ENCODE data around the gene CAMTA1.

The CAMTA1 gene

DNA sequence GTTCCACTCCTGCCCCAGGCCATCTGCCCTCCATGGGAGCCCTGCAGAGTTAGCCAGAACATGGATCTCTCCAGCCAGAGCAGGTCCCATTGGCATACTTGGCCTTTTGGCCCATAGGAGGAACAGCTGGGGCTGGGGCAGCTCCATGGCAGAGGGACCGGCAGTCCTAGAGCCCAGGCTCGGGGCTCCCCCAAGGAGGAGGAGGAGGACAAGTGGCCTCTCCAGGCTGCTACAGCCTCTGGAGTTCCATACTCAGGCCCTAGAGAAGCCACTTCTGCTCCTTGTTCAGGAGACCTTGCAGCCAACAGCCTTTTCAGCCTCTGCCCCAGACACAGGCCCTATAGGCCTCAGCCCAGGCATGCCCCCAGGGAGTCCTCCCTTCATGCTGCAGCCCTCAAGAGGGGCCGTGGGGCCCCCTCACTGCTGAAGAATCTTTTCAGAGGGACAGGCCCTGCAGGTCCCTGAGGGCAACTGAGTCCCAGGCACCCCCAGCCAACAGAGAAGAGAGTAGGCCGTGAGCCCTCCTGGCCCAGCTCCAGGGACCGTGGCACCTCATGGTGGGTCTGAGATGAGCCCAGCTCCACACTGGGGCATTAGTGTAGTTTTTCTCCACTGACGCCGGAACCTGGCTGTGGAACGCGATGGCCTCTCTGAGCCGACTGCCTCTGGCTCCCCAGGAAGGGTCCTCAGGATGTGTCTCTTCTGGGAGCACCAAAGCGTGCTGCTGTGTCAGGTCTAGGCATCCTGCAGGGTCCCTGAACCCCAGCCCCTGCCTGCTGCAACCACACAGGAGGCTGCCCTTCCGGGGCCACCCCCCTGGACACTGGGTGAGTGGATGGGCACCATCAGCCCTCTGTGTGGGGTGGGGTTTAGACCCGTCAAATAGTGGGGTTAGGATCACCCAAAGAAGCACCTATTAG is 688.2 kb downstream of the CAMTA1 start:
- no peak for DNase-seq

DNA sequence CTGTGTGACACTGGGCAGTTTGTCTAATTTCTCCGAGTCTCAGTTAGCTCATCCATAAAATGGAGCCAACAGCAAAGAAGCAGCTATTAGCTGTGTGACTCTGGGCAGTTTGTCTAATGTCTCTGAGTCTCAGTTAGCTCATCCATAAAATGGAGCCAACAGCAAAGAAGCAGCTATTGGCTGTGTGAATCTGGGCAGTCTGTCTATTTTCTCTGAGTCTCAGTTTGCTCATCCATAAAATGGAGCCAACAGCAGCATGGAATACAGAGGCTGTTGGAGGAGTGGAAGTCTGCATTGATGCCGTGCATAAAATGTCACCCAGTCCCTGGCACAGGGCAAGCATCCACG is 688.9 kb downstream of the CAMTA1 start:
- no peak for DNase-seq

DNA sequence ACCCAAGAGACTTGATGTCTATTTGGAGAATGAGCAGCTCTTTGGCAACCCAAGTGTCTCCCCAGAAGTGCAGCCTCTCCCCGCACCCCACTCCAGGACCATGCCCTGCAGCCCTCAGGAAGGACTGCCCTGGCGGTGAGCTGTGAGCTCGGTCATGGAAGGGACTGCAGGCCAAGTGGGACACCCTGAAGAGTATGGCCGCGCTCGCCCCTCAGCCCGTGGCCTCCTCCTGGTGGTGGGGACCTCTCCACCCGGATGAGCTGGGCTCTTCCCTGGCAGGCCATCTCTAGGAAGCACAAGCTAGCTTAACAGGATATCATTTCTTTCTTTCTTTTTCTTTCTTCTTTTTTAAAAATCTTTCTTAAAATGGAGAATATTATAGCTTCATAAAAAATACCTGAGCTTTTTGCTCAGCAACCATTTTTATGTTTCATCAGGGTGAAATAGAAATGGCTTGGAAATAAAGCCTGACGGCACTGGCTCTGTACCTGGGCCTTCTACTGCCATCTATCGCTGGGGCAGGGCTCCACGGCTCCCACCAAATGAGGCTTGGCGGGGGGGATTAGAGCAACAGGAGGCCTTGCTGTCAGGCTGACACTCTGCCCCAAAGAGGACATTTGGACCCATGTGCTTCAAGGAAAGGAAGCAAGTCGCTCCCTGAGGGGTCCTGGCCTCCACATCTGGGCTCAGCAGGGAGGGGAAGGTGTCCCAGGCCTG is 689.7 kb downstream of the CAMTA1 start:
- DNase-seq = peak; percentile 80

DNA sequence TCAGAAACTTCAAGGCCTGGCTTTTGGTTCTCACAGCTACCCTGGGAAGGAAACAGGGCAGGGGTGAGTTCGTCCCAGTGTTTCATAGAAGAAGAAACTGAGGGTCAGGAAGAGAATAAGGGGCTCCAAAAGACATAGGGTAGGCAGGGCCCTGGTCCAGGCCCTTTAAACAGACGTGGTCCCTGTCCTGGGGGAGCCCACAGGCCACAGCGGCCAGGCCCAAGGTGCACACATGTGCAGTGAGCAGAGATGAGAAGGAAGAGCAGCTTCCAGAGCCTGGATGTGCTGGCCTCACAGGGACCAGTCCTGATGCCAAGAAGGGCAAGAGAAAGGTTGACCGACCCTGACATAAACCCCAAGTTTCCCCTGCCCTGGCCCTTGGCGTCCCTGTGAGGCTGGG is 690.4 kb downstream of the CAMTA1 start:
- DNase-seq = no peak

GRCh38 chr1:7476402-7476801 is 691.1 kb downstream of the CAMTA1 start:
- DNase-seq = no peak

DNA sequence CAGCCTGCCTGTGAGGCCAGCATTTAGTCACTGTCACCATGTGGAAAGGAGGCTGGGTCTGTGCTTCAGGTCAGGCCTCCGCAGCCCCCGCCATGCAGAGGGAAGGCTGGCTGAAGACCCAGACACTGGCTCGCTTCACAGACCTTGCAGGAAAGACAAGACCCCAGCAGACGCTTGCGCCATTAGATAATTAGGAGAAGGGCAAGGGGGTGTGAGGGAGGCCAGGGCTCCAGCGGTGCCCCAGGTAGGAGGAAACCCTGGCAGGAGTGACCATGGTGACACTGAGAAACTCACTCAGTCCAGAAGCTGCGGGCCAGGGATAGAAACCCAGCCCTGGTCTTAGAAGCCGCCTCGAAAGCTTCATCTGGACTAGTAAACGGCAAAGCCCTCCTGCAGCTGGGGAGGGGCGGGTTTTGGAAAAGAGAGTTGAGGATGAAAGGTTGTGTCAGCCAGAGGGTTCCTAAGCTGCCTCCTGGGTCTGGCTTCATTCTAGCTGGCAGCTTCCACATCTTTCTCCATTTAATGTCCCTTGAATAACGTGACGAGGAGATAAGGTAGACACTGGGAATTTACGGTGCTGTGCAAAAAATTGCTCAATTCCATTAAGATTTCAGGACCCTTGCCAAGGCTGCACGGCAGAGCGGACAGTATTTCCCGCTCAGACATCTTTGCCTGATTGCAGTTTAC is 691.8 kb downstream of the CAMTA1 start:
- DNase-seq = no peak

DNA sequence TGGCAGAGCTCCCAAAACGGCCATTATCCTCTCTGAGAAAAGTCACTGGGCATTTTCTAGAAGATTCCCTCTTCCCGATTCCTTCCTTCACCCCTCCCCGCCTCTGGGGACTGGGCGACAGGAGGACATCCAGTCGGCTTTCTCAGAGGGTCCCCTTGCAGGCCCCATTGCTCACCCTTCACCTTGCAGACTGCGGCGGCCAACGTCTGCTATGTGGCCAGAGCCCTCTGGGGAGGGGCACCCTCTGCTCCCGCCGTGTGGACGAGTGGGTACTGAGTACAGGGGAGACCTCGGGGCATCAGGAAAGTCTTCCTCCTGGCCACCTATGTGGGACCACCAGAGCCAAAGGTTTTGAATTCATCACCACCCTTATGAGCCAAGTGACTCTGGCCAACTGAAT is 692.3 kb downstream of the CAMTA1 start:
- DNase-seq = no peak

GRCh38 chr1:7478142-7478790 is 693.0 kb downstream of the CAMTA1 start:
- peak; percentile 75 for DNase-seq

DNA sequence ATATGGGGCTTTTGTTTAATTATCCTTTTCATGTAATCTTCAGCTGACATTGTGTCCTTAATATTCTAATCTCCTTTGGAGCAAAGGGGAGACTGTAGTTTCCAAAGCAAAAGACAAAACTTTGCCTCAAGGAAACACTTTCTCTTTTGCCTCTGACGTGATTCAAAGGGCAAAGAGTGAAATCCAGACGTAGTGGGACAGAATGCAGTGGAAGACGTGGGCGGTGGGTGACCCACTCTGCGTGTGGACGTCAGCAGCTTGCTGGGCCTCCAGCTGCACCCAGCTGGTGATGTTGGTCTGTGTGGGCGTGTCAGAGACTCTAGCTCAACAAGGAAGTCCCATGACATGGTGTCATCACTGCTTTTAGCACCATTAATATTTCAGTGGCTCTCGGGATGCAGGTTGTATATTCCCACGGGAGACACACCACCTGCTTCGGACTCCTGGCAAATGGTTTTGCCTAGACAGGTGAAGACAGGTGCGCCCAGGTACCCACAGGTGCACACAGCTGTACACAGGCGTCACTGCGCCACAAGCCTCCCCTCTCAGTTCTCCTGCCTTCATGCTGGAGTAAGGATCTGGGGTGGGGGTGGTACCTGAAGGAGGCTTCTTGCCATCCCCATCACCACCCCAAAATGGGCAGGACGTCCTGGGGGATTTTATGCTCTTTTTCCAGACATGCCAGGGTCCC is 693.7 kb downstream of the CAMTA1 start:
- DNase-seq = peak; percentile 30

DNA sequence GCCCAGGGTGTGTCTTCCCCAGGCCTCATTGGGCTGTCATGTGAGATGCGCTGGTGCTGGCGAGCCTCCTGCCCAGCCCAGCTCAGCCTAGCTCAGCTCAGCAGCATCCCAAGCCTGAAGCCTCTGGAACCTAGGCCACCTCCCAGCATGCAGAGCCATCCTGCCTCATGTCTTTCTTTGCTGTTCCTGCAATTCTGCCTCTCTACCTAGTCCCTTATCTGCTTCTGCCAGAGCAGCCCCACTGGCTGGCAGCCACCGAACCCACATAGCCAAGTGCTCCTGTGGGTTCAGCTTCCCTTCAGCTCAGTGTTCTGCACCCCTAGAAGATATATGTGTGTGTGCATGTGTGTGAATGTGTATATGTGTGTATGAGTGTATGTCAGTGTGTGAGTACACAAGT is 694.3 kb downstream of the CAMTA1 start:
- no peak for DNase-seq

DNA sequence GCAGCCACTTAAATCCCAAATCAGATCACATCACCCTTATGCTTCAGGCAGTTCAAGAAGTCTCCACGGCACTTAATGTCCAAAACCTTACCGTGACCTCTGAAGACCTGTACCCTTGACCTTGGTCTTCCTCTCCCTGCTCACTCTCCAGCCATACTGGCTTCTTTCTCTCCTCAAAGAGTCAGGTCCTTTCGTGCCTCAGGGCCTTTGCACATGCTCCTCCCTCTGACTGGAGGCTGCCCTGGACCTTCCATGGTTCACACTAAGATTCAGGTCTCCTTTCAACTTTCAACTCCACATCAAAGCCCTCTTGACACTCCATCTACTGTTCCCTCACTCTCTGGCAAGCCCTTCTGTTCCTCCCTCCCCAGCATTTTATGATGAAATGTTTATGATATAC is 695.9 kb downstream of the CAMTA1 start:
- no peak for DNase-seq

GRCh38 chr1:7482077-7482476 is 696.8 kb downstream of the CAMTA1 start:
- no peak for DNase-seq

DNA sequence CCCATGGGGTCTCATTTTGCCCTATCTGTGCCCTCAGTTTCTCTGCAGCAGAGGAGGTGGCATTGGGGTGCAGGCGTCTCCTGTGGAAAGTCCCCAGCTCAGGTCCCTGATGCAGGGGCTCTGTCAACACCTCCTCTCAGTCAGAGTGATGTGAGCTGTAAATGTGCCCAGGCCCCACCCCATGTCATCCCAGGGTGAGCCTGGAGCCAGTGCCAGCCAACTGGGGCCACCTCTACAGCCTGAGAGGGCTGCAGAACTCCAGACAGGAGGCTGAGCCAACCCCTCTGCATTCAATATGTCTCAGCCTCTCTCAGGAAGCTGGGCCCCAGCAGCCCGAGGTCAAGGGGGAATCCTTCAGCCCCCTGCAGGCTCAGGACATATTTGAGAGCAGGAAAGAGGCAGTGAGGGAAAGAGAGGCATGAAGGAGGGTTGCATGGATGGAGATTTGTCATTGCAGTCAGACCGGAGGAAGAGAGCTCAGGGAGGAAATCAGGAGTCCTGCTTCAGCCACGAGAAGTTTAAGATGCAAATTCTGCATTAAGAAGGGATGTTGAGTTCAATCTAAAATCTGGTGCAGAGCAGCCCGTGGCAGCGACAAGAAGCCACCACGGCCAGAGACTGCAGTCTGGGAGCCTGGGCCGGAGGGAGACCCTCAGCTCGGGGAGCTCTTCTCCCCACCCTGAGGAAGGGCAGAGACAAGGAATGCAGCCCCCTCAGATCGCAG is 697.7 kb downstream of the CAMTA1 start:
- DNase-seq = no peak

DNA sequence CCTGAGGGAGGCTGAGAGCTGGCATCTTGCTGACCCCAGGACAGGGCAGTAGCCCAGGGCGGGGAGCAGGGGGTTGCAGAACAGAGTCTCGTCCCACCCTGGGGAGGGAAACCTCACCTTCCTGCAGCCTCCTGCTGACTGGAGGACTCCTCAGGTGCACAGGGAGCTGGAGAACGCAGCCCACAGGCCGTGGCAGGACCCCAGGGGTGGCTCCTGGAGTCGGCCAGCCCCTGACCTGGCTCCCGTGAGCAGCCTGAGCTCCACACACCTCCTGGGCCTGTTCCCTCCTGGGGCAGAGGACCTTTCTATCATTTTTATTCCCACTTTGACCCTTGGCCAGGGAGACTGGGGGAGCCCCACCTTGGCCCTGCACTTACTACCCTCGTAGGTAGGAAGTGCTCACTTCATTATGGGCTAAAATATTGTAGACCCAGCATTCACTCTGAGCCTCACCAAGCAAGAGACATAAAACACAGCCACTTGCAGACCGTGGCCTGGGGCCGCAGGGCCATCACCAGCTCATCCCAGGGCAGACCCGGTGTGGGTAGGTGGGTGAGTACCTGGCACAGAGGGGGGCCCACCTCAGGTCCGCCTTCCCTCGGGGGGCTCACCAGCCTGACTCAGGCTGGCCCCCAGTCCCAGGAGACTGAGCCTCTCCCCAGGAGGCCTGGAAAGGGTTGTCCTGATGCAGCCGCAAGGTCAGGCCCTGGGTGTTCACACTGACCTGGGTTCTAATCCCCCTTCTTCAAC is 698.6 kb downstream of the CAMTA1 start:
- DNase-seq = no peak

DNA sequence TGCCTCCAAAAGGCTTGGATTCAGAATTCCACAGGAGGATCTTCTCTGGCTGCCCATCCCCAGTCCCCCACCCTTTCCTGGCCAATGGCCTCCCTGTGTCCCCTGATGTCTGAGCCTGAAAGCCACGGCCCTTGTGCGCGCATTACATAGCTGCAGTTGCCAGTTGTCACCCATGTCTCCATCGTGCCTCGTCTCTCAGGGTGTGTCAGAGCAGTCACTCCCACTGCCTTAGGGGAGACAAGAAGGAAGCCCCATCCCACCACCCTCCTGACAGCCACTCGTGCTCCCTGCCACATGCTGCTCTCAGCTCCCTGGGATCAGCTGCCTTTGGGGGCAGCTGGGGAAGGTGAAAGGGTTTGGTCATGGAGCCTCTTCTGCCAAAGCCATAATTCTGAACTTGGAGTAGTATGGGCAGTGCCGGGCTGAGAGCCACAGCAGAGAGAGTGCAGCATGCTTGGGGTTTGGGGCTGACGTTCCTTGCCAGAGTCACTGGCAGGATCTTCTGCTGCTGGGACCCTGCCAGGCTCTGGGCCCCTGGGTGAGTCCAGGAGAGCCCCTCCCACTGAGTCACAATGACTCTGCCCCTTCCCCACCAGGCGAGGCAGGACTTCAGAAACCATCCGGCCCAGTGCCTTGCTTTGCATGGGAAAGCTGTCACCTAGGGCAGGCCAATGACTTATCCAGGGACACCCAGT is 700.0 kb downstream of the CAMTA1 start:
- no peak for DNase-seq

DNA sequence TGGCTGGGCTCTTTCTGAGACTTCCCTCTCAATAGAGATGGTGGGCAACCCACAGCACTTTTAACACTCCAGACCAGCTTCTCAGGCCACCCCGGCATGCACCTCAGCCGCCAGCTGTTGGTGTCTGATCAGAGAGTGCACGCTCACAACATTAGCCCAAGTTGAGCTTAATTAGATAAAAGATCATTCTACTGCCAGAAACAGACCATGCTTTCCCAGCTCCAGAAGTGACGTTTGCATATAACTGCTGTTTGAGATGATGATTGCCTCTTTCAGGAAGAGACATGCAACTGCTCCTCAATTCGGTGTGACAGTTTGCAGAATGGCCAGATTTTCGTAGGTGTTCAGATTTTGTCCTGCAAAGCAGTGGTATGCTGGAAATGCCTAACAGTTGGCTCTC is 700.6 kb downstream of the CAMTA1 start:
- peak; percentile 45 for DNase-seq

GRCh38 chr1:7487766-7488474 is 702.7 kb downstream of the CAMTA1 start:
- no peak for DNase-seq

DNA sequence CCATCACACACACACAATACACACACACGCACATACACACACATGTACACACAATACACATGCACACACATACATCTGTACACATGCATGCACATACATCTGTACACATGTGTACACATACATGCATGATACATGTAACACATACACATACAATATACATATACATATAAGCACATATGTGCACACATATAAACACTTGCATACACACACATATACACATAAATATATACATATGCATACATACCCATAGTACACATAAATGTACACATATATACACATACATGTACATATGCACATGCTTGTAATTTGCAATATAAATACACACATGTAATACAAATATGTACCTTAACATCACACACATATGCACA is 703.2 kb downstream of the CAMTA1 start:
- no peak for DNase-seq

- no peak for DNase-seq
Observed at GRCh38 chr1:7489586-7489985, 704.3 kb downstream of the CAMTA1 start.

DNA sequence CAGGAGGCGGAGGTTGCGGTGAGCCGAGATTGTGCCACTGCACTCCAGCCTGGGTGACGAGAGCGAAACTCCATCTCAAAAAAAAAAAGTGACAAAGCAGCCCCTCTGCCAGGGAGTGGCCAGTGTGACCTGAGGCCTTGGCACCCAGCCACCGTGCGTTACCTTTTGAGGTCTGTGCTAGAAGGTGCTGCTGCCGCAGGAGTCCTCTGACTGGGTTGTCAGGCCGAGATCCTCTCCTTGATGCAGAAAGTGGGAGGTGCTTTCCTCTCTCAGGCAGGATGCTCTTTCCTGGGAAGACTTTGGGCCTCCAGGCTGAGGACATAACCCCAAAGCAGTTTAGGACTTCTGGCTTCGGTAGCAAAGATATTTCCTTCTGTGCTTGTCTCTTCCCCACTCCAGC is 705.3 kb downstream of the CAMTA1 start:
- no peak for DNase-seq

All from NCI-H82 (cell line).